RWPE2 (cell line): Measurements from ENCODE around the gene SLC2A5.

Source experiments
- ATAC-seq: fragments of 200-7000 bp; cut with Tn5 transposase; 3 replicates; pipeline ENCODE4 v1.9.1; 2021; ENCODE audit warnings: low read depth
- DNase-seq: peaks from one replicate; pipeline ENCODE4 v3.0.0-alpha.2; 2020; ENCODE audit warnings: low spot score
- H3K27ac ChIP-seq: fragments of 450-650 bp; 2 replicates; pipeline ENCODE4 v1.5.1; 2017; ENCODE audit warnings: mild to moderate bottlenecking; ENCODE audit not compliant: poor library complexity, severe bottlenecking
- H3K27me3 ChIP-seq: fragments of 250-450 bp; sonication (Bioruptor Pico); 2 replicates; pipeline ENCODE4 v1.5.1; 2021; ENCODE audit warnings: mild to moderate bottlenecking, moderate library complexity; ENCODE audit not compliant: insufficient read depth, poor library complexity, severe bottlenecking
- H3K36me3 ChIP-seq: fragments of 250-450 bp; sonication (Bioruptor Pico); 2 replicates; pipeline ENCODE4 v1.5.1; 2020; ENCODE audit warnings: low read depth, mild to moderate bottlenecking, moderate library complexity
- H3K4me1 ChIP-seq: fragments of 250-450 bp; sonication (Bioruptor Pico); 2 replicates; pipeline ENCODE4 v1.5.1; 2021; ENCODE audit warnings: mild to moderate bottlenecking, moderate library complexity; ENCODE audit not compliant: insufficient read depth, poor library complexity, severe bottlenecking
- H3K4me3 ChIP-seq: fragments of 250-450 bp; sonication (Bioruptor Pico); 2 replicates; pipeline ENCODE4 v1.5.1; 2021; ENCODE audit warnings: mild to moderate bottlenecking, moderate library complexity; ENCODE audit not compliant: severe bottlenecking
- H3K9me3 ChIP-seq: fragments of 250-450 bp; sonication (Bioruptor Pico); 2 replicates; pipeline ENCODE4 v1.5.1; 2021; ENCODE audit warnings: mild to moderate bottlenecking, moderate library complexity; ENCODE audit not compliant: severe bottlenecking
- CTCF ChIP-seq: fragments of 450-650 bp; IDR thresholded peaks from one replicate; pipeline ENCODE4 v1.5.1; 2017; ENCODE audit warnings: mild to moderate bottlenecking, moderate library complexity; ENCODE audit not compliant: poor library complexity, severe bottlenecking

The SLC2A5 gene

GRCh38 chr1:9108056-9108665 is 38.7 kb upstream of the SLC2A5 start:
- no peak overlapping the region for H3K4me3 ChIP-seq
- H3K27me3 ChIP-seq = no peaks in the 10 kb centered on the region
- H3K36me3 ChIP-seq = peaks cover 24% of the 10 kb centered on the region
- no peaks in the 10 kb centered on the region for H3K9me3 ChIP-seq
- TF ChIP-seq CTCF = no peak
- no peak for DNase-seq
- H3K27ac ChIP-seq = no peak overlapping the region
- ATAC-seq = no peak
- peaks cover 13% of the 10 kb centered on the region for H3K4me1 ChIP-seq

- no peak for ATAC-seq
- Histone ChIP-seq H3K27me3 (no peaks in the 10 kb centered on the region), H3K36me3 (peaks cover 27% of the 10 kb centered on the region), H3K4me3 (no peak overlapping the region), H3K9me3 (no peaks in the 10 kb centered on the region), H3K4me1 (peaks cover 7% of the 10 kb centered on the region), H3K27ac (no peak overlapping the region)
- DNase-seq = no peak
- no peak for TF ChIP-seq CTCF
Measured at GRCh38 chr1:9107136-9107535, 37.7 kb upstream of the SLC2A5 start.

GRCh38 chr1:9106286-9106685 is 36.9 kb upstream of the SLC2A5 start:
- H3K36me3 ChIP-seq = peaks cover 24% of the 10 kb centered on the region
- TF ChIP-seq CTCF = no peak
- H3K9me3 ChIP-seq = no peaks in the 10 kb centered on the region
- H3K4me3 ChIP-seq = no peak overlapping the region
- H3K4me1 ChIP-seq = peaks cover 7% of the 10 kb centered on the region
- no peaks in the 10 kb centered on the region for H3K27me3 ChIP-seq
- H3K27ac ChIP-seq = no peak overlapping the region
- DNase-seq (no peak), ATAC-seq (no peak)

GRCh38 chr1:9105336-9105867 is 36.0 kb upstream of the SLC2A5 start:
- Histone ChIP-seq H3K27me3 (no peaks in the 10 kb centered on the region), H3K9me3 (no peaks in the 10 kb centered on the region), H3K4me3 (no peak overlapping the region), H3K27ac (no peak overlapping the region), H3K4me1 (peaks cover 6% of the 10 kb centered on the region), H3K36me3 (peaks cover 23% of the 10 kb centered on the region)
- no peak for DNase-seq
- TF ChIP-seq CTCF = no peak
- no peak for ATAC-seq

GRCh38 chr1:9101510-9102146 is 32.2 kb upstream of the SLC2A5 start:
- TF ChIP-seq CTCF = peak; percentile 67
- Histone ChIP-seq H3K36me3 (peaks cover 12% of the 10 kb centered on the region; the same call in 1 of the 2 replicates), H3K27ac (no peak overlapping the region), H3K9me3 (peaks cover 1% of the 10 kb centered on the region), H3K4me3 (no peak overlapping the region), H3K27me3 (no peaks in the 10 kb centered on the region), H3K4me1 (no peaks in the 10 kb centered on the region)
- ATAC-seq = peak; percentile 80
- no peak for DNase-seq
